Omental fat pad (tissue), 4 donors: ENCODE results near the gene ASCC1. TPM values are rescaled to one million over a fixed set of nuclear protein-coding genes. Genes with fewer than 3 reads are reported as not detected.

ENCODE experiments used
- ATAC-seq: fragments of 150-250 bp; one replicate; pipeline ENCODE4 v1.9.1; 2016; ENCODE audit warnings: mild to moderate bottlenecking, moderate library complexity; ENCODE audit not compliant: low FRiP score
- DNase-seq: peaks from one replicate; pipeline ENCODE4 v3.0.0-alpha.2; 2019; ENCODE audit warnings: low spot score
- CTCF ChIP-seq, 3 donors: fragments of 450-650 bp; IDR thresholded peaks; one replicate each; pipeline ENCODE4 v1.5.1; 2016 to 2017; ENCODE audit warnings: antibody characterized with exemption in 3 of 3, mild to moderate bottlenecking in 3 of 3, moderate library complexity in 2 of 3
- total RNA-seq, 4 donors: library from RNA; depleted of rRNA; stranded (reverse); fragments of >200 nt; gene quantifications; one replicate each; pipeline ENCODE4 v1.1.0, GENCODE V29; 2016

The ASCC1 gene
- total RNA-seq, 4 donors from 2014 or later: 21.3 to 34.5 (median 26.3) TPM

GRCh38 chr10:72260239-72260975 is 44.3 kb upstream of the ASCC1 start:
- ATAC-seq: peak; percentile 80
- no peak for TF ChIP-seq CTCF (IDR thresholded peaks at IDR 0.05)
- no peak for DNase-seq

GRCh38 chr10:72259491-72260238 is 43.6 kb upstream of the ASCC1 start:
- TF ChIP-seq CTCF (IDR thresholded peaks at IDR 0.05): no peak
- ATAC-seq (no peak), DNase-seq (no peak)

DNA sequence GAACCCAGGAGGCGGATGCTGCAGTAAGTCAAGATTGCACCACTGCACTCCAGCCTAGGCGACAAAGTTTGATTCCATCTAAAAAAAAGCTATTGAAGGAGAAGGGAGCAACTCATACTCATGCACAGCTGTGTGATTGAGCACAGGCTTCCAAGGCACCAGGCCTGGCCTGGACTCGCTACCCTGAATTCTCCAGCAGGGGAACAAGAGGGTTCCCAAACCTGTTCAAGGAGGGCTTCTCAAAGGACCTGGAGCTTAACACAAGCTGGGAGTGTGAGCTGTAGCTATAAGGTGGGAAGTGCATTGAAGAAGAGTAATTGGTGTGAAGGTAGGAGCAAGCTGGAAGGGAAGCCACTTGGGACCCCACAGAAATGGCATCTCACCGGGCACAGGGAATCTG is 42.5 kb upstream of the ASCC1 start:
- TF ChIP-seq CTCF (IDR thresholded peaks at IDR 0.05): no peak
- DNase-seq (no peak), ATAC-seq (no peak)

DNA sequence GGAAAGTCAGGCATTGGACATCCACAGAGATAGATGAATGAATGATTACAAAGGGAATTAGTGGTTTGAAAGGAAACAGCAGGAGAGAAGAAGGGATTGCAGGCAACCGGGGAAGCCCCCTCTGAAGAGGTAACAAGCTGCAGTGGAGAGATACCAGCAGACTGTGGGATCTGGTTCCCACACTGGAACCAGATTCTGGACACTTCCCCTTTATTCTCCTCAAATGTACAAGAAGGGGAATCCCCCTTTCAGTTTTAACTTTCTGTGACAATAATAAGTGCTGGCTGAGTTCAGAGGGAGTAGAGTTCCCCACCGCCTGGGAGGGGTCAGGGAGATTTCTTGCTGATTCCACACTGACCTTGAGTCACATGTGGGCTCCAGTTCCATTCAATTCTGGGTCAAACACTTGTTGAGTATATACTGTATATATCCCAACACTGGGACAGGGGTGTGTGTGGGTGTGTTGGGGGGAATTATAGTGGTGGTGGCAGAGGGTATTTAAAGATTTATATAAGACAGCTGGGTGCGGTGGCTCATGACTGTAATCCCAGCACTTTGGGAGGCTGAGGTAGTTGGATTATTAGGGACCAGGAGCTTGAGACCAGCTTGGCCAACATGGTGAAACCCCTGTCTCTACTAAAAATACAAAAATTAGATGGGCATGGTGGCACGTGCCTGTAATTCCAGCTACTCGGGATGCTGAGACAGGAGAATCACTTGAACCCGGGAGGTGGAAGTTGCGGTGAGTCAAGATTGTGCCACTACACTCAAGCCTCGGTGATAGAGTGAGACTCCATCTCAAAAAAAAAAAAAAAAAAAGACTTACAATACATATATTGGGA is 41.2 kb upstream of the ASCC1 start:
- no peak for TF ChIP-seq CTCF (IDR thresholded peaks at IDR 0.05)
- ATAC-seq (no peak), DNase-seq (no peak)

- ATAC-seq (no peak), DNase-seq (no peak)
- TF ChIP-seq CTCF (IDR thresholded peaks at IDR 0.05): no peak
Observed at GRCh38 chr10:72255977-72256729, 40.1 kb upstream of the ASCC1 start.

GRCh38 chr10:72254813-72255568 is 38.9 kb upstream of the ASCC1 start:
- ATAC-seq (peak; percentile 88), DNase-seq (no peak)
- no peak for TF ChIP-seq CTCF (IDR thresholded peaks at IDR 0.05)
